ENCODE results near the gene MAB21L4. TPM values are rescaled to one million over a fixed set of nuclear protein-coding genes. Genes with fewer than 3 reads are reported as not detected.

MAB21L4 gene
- total RNA-seq, 1 experiment from 2014 or later = not detected

DNA sequence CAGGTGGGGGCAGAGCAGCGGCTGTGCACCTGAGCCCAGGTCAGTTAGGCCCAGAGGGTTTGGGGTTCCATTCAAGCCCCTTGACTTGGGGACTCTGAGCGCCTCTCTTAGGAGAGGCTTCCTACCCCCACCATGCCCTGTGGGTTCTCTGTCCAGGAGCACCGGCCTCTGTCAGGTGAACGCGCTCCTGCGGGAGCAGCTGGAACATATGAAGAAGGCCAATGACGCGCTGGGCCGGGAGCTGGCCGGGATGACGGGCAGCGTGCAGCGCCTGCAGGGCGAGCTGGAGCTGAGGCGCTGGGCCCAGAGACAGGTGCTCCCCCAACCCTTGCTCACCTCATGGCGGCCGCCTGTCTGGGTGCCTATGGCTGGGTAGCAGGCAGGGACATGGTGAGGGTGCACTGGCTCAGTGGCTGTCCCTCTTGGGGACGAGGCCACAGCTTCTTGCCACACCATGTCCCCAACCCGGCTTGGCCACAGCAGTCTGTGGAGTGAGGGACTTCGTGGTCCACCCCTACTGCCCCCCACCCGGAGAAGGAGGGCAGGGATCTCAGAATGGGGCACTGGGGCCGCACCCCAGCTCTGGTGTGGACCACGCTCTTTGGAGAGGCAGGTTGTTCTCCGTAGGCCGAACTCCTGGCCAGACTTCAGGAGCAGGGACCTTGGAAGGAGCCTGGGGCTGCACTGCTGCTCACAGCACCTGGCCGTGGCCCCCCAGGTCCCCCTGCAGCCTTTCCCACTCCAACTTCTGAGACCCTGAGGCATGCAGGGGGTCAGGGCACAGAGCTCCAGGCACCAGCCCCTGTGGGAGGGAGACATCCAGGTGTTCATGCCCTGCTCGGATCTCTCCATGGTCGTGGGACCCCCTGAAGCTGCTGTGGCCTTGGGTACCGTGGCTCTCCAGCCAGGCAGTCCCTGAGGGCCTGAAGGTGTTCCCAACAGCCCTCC is 29.9 kb upstream of the MAB21L4 start:
- in situ Hi-C loops (cut with HindIII; ENCODE audit: low sequenced_read_pairs) = no loop called here
- DNase-seq (ENCODE audit: low spot score) = no peak

DNA sequence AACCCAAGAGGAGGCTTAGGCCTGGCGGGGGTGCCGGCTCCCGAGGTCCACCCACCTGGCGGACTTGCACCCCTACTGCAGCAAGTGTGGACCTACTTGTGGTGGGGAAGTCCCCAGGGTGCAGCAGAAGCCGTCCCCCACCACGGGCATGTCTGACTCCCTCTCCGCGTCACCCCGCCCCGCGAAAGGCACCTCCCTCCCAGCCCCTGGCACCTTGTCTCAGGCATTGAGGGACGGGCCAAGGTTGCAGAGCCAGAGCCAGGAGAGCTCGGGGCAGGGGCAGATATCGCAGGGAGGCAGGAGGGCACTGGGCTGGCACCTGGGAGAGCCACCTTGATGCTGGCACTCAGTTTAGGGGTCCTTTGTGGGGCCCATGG is 29.2 kb upstream of the MAB21L4 start:
- in situ Hi-C loops (cut with HindIII; ENCODE audit: low sequenced_read_pairs) = no loop called here
- DNase-seq (ENCODE audit: low spot score) = no peak

DNA sequence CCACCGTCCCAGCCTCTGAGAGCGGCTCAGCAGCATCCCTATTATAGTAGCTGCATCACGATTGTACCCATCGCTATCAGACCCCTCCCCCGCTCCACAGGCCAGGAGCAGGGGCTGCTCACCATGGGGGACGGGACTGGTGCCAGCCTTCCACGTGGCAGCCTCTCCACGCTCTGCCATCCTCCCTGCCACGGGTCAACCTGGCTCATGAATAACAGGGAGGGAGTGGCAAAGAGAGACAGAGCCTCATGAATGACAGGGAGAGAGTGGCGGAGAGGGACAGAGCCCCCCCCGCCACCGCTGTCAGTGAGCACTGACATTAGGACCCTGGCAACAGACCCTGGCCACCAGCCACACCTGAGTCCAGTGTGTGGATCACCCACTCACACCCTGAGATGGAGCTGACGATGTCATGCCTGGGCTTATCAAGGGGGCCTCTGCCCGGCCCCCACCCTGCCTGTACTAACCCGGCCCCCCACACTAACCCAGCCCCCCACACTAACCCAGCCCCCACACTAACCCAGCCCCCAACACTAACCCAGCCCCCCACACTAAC is 27.1 kb upstream of the MAB21L4 start:
- in situ Hi-C loops (cut with HindIII; ENCODE audit: low sequenced_read_pairs) = no loop called here
- no peak for DNase-seq (ENCODE audit: low spot score)

DNA sequence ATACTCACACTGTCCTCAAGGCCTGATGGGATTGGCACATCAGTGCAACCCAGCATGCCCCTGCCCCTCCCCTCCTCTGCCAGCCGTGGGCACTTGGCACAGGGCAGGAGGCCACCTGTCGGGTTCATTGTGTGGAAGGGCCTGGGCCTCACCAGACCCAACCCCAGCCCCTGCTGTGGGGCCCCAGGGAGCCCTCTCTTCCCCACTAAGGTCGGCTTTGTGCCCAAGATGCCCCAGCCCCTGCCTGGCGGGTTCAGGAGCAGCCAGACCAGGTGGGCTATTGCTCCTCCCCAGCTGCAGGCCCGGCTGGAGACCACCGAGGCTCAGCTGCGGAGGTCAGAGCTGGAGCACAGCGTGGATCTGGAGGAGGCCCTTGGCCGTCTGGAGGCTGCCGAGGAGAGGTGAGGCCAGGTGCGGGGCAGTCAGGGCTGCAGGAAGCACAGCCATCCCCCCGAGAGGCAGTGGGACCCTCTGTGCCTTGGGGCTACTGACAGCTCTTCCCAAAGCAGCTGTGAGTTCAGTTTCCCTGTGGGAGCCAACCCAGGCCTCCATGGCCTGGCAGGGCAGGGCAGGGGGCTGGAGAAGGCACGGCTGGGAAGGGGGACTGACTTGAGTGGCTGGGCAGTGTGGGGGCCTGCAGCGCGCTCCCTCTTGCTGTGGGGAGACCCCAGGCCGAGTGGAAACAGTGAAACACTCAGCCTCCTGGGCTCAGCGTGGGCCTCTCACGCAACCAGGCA is 26.5 kb upstream of the MAB21L4 start:
- no peak for DNase-seq (ENCODE audit: low spot score)

DNA sequence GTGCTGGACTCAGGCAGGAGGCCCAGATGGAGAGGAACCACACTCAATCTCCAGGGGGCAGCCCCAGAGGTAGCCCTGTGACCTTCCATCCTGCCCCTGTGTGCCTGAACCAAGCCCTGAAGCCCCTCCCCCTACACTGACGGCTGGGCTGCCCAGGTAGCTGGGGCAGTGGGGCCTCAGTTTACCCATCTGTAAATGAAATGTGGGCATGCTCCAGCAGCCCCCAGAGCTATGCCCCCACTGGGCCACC is 26.0 kb upstream of the MAB21L4 start:
- no peak for DNase-seq (ENCODE audit: low spot score)
- in situ Hi-C loops (cut with HindIII; ENCODE audit: low sequenced_read_pairs) = no loop called here

More for the DNA sequence above, 26.5 kb upstream of the MAB21L4 start:
- in situ Hi-C loops (cut with HindIII; ENCODE audit: low sequenced_read_pairs) = no loop called here

DNA sequence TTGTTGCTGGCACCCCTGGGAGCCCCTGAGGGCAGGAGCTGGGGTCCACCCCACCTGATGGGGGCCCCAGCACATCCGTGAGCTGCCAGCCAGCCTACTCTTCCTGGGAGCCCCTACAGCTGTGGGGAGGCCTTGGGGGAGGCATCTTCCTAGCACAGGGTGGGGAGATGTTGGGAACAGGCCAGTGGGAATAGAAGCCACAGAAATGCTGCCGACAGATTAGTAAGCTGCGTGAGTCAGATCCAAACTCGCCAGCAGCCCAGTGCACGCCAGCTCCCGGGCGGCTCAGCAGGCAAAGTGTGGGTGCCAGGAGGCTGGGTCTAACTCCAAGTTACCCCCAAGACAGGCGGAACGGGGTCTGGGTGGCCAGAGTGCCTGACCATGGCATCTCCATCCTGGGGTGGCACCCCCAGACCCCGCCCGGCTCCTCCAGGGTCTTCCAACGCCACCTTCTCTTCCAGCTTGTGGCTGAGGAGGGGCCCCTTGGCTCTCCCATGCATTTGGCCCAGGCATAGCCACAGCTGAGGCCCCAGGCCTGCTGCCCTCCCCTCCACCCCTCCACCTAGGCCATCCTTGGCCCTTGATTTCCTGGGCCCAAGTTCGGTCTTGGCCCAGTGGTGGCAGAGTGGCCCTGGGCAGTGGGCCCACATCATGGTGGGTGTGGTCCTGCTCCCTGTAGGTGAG is 25.5 kb upstream of the MAB21L4 start:
- in situ Hi-C loops (cut with HindIII; ENCODE audit: low sequenced_read_pairs) = no loop called here
- DNase-seq (ENCODE audit: low spot score) = no peak

DNA sequence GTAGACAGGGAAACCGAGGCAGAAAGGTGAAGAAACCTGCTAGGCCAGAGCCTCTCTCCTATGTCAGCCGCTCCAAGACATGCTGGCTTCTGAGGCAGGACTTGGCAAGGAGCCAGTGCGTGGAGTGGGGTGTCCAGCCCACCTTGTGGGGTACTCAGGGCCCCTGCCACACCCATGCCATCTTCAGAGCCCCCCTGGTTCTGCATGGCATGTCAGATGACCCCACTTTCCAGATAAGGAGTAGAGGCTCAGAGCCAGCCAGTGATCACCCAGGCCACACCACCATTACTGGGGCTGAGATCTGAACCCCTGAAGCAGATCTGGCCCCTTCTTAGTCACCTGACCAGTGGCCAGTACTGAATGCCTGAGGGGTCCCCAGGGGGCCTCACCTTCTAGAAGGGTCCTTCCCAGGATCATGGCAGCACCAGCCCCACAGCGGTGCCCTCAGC is 24.9 kb upstream of the MAB21L4 start:
- DNase-seq (ENCODE audit: low spot score) = no peak

DNA sequence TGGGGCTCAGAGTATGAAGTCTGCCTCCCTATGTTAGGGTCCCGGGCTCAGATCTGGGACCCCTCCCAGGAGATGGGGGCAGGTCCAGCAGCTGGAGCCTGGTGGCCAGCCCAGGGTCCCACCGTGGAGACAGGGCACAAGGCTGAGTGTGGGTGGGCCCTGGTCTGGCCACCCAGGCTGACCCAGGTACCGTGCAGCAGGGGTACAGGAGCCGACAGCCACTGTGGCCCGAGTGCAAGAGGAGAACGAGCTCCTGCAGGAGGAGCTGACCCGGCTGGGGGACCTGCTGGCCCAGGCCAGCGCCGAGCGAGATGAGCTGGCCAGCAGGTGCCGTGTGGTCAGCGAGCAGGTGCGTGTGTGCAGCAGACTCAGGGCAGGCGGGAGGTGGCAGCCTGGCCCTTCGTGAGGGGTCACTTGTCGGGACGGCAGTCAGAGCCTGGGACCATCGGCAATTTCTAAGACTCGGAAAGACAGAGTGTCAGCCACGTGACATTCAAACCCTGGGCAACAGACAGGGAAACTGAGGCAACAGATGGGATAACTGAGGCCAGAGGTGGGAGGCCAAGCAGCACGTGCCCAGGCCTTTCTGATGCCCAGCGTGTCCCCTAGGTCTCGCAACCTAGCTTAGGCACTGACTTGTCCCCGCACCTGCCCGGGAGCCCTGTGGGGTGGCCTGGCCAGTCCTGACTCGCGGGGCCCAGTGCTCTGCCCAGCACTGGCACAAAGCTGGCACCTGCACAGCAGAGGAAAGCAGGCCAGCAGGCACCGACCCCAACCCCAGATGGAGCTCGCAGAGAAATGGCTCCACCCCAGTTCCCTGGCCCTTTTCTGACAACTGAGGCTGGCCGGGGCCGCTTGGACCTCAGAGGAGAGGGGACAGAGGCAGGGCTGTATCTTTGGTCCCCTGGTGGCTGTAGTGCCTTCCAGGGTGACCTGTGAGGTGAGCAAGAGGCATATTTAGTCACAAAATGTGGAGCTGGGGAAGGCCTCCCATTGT is 24.1 kb upstream of the MAB21L4 start:
- in situ Hi-C loops (cut with HindIII; ENCODE audit: low sequenced_read_pairs) = no loop called here
- DNase-seq (ENCODE audit: low spot score) = no peak

More for the DNA sequence above, 24.9 kb upstream of the MAB21L4 start:
- in situ Hi-C loops (cut with HindIII; ENCODE audit: low sequenced_read_pairs) = no loop called here

DNA sequence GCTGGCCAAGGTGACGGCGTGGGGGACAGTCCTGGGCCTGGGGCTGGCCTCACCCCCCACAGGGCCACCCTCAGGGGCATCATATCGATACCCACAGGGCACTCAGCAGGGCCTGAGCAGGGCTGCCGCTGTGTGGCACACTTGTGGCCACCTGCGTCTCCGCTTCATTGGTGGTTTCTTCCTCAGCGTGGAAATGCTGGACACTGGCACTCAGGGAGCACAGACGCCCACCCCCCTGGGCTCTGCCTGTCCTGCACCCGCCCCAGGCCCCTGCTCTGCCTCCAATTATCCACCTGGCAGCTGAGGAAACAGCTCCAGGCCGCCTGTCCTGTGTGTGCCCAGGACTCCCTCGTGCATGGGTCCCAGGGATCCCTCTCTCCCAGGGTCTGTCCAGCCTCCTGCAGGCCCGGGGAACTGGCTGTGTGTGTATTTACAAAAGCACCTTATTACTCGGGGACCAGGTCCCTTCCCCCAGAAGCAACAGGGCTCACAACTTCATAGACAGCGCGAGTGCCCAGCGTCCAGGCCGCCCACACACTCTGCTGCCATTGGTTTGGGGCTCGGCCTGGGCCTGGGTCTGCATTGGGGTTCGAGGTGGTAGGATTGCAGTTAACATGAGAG is 23.3 kb upstream of the MAB21L4 start:
- in situ Hi-C loops (cut with HindIII; ENCODE audit: low sequenced_read_pairs) = no loop called here
- no peak for DNase-seq (ENCODE audit: low spot score)

DNA sequence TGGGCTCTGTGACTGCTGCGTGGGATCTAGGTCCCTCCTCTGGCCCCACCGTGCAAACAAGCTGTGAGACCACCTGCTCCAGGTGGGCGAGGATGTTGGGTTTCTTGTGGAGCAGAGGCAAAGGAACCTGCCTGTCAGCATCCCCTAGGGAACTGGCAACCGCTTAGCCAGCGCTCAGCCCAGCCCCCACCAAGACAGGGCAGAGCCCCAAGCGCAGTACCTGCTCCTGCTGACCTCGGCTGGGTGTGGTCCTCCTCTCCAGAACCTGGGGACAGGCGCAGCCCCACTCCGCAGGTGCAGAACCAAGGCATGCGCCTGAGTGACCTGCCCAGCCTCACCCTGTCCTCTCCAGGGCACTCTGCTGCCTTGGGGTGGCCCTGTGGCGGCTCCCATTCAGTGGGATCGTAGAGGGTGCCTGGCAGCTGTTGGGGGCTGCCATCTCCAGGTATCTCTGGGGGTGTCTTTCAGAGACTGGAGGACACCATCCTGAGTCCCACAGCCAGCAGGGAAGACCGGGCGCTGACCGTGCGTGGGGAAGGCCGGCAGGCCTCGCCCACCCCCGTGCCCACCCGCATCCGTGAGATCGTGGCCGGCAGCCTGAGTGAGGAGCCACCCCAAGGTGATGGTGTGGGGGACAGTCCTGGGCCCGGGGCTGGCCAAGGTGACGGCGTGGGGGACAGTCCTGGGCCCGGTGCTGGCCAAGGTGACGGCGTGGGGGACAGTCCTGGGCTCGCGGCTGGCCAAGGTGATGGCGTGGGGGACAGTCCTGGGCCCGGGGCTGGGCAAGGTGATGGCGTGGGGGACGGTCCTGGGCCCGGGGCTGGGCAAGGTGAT is 22.5 kb upstream of the MAB21L4 start:
- in situ Hi-C loops (cut with HindIII; ENCODE audit: low sequenced_read_pairs) = no loop called here
- no peak for DNase-seq (ENCODE audit: low spot score)

DNA sequence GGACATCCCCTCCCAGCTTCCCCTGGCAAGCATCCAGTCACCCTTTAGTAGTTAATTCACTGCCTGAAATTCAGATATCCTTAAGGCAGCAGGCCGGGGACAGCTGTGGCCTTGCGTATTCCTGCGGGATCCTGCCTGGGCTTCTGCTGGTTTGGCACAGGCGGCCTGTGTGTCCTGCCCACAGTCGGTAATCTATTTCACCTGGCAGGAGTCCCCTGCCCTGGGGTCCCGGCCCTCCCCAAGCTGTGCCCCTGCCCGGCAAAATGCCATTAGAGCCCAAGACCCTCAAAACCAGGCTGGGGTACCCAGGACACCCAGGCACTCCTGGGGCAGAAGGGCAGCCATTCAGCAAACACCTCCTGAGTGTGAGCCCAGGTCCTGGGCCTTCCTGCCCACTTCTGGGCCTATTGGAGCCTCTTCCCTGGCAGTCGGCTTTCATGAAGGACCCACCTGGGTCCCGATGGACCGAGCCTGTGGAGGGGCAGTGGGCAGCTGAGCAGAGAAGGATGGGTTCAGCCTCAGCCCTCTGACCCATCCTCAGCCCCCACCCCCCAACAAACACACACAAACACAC is 21.8 kb upstream of the MAB21L4 start:
- in situ Hi-C loops (cut with HindIII; ENCODE audit: low sequenced_read_pairs) = no loop called here
- no peak for DNase-seq (ENCODE audit: low spot score)

DNA sequence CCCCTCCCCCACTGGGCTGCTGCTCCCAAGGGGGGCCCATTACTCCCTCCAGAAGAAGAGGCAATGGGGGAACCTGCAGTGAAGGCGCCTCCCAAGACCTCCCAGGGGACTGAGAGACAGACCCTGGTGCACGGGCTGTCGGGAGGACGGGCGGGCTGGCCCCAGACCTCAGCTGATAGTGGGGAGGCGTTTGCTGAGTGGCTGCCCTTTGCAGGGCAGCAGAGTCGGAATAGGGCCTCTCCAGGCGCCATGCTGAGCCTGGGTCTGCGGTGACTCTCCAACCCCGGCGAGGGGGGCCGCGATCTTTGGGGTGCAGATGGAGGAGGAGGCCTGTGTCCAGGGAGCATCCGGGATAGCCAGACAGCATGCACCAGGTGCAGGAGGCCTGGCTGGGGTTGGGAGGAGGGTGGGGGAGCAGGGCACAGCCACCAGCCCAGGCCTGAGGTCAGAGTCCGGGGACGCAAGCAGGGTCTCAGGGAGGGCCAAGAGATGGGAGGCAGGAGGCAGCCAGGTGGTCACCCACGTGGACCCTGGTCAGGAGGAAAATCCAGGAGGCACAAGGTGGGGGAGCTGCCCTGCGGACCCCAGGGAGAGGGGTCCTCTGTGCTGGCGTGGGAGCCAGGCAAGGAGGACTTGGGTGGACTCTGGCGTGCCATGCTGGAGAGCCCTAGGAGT is 21.2 kb upstream of the MAB21L4 start:
- DNase-seq (ENCODE audit: low spot score) = no peak
- in situ Hi-C loops (cut with HindIII; ENCODE audit: low sequenced_read_pairs) = no loop called here

DNA sequence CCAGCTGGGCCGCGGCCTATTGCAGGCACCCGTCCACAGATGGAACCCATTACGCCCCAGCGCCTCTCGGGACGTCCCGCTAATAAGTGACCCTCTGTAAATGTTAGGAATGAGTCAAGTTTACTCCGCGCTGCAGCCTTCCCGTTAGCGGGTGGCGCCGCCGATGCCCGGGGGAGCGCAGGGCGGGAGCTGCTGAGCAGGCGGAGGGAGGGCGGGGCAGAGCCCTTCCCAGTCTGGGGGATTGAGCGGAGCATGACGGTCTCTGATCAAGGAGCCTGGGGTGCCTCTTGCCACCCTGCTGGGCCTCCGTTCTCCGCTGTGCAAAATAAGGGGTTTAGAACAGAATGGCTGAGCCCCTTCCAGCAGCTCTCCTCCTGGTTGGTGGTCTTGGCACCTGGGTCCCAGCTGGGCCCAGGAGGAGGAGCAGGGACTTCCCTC is 20.6 kb upstream of the MAB21L4 start:
- in situ Hi-C loops (cut with HindIII; ENCODE audit: low sequenced_read_pairs) = no loop called here
- no peak for DNase-seq (ENCODE audit: low spot score)

DNA sequence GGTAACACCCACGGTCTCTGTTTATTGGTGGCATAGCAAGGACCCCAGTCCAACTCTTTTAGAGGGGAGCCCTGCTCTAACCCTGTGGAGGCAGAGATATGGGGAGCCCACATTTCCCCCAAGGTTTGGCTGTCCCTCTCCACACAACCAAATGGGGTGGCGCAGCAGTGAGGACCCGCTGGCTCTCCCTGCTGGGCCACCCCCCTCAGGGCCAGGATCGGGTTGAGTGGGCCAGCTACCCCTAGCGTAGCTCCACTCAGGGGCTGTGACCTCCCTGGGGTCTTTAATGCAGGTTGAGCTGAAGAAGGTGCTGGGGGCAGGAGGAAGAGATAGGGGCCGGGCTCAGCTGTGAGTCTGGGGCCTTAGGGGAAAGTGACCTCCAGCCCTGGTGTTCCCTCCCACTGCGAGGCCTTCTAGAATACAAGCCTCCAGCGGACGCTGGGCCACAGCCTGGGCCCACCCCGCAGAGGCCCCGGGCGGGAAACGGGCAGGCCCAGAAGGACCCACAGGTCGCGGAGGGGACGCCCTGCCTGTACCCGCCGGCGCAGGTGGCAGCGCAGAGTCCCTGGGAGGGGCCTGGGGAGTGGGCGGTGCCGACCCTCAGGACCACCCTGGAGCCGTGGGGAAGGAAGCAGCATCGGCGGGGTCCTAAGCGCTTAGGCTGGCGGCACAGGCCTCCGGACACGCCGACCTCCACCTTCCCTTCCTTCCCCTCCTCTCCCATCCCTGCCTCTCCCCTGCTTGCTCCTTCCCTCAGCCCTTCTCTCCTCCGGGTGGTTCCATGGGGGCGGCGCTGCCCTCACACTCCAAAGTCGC is 19.8 kb upstream of the MAB21L4 start:
- in situ Hi-C loops (cut with HindIII; ENCODE audit: low sequenced_read_pairs) = no loop called here
- no peak for DNase-seq (ENCODE audit: low spot score)

DNA sequence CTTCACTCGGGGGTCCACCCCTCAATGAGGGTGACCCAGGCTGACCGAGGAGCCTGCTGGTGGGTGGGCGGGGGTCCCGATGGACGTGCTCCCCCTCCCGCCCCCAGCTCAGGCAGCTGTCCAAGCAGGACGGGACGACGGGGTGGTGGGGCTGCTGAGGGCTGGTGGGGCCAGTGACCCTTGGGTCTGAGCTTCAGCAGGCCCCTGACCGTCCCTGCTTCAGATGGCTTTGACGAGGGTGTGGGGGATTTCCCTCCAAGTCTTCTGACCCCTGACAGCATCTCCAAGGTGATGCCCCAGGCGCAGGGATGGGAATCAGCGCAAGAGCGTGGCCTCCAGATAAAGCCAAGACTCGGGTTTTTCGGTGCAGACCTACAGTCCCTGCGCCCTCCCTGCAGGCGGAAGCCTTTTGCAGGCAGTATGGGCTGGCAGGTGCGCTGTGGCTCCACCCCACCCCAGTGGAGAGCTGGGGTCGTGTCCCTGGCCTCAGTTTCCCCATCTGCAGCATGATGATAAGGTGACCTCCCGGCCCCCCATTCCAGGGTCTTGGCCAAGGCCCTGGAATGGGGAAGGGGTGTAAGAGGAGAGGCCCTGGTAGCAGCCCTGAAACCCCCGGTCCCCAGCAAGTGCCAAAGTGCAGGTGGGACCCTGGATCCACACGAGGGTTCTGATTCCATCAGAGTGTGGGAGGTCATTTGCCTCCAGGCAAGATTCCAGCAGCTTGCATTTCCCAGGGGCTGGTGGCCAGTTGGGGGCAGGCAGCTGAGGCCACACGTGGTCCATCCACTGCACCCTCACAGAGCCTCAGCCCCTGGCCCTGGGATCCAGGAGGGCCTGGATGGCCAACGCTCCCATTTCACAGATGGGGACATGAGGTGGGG is 18.9 kb upstream of the MAB21L4 start:
- in situ Hi-C loops (cut with HindIII; ENCODE audit: low sequenced_read_pairs) = no loop called here
- DNase-seq (ENCODE audit: low spot score) = no peak

All from G401 (cell line).